Measurements from ENCODE around the gene DEFB132.

The DEFB132 gene

GRCh38 chr20:297925-298775 lies 40.6 kb downstream of the DEFB132 start:
- CTCF ChIA-PET: no interaction called here
- DNase-seq (ENCODE audit: extremely low spot score): peak; percentile 28
- no peak for TF ChIP-seq TARDBP (IDR thresholded peaks at IDR 0.05)
- no peak for TF ChIP-seq SP1 (IDR thresholded peaks at IDR 0.05)
- TF ChIP-seq FOXK2 (IDR thresholded peaks at IDR 0.05): no peak
- no peak for TF ChIP-seq NFRKB (IDR thresholded peaks at IDR 0.05)
- no peak for TF ChIP-seq PKNOX1 (IDR thresholded peaks at IDR 0.05)
- no peak for TF ChIP-seq BHLHE40 (IDR thresholded peaks at IDR 0.05; ENCODE audit: borderline replicate concordance)
- no peak for TF ChIP-seq FOXA1 (IDR thresholded peaks at IDR 0.05)
- no peak; the same call in 1 of the 2 replicates for TF ChIP-seq L3MBTL2 (conservative IDR thresholded peaks at IDR 0.05)
- POLR2A ChIA-PET: interaction anchor here (0.9 to 4.2 kb wide), 8 partner anchors 10 to 54 kb away, joined by 3 to 73 read pairs (median 4); partner anchors contain the start of gene SOX12

- DNase-seq (ENCODE audit: extremely low spot score): no peak
- CTCF ChIA-PET: interaction anchor here (3.1 kb wide), 1 partner anchor 32 kb away, joined by 8 read pairs; no protein-coding TSS in a partner anchor
- POLR2A ChIA-PET: interaction anchor here (1.0 to 4.2 kb wide), 8 partner anchors 10 to 55 kb away, joined by 3 to 73 read pairs (median 4); partner anchors contain the start of gene SOX12
- TF ChIP-seq HDGF (IDR thresholded peaks at IDR 0.05; ENCODE audit: borderline replicate concordance) (no peak), NFRKB (IDR thresholded peaks at IDR 0.05) (no peak), L3MBTL2 (conservative IDR thresholded peaks at IDR 0.05) (no peak; the same call in 1 of the 2 replicates), PKNOX1 (IDR thresholded peaks at IDR 0.05) (no peak), LEF1 (IDR thresholded peaks at IDR 0.05; ENCODE audit: borderline replicate concordance) (no peak), SP1 (IDR thresholded peaks at IDR 0.05) (no peak), FOXK2 (IDR thresholded peaks at IDR 0.05) (no peak), BHLHE40 (IDR thresholded peaks at IDR 0.05; ENCODE audit: borderline replicate concordance) (no peak), ARNT (IDR thresholded peaks at IDR 0.05) (no peak), FOXA1 (IDR thresholded peaks at IDR 0.05) (no peak), FOXM1 (IDR thresholded peaks at IDR 0.05; ENCODE audit: borderline replicate concordance) (no peak), CTBP1 (IDR thresholded peaks at IDR 0.05; ENCODE audit: borderline replicate concordance) (no peak), SUZ12 (IDR thresholded peaks at IDR 0.05) (no peak), ELF4 (IDR thresholded peaks at IDR 0.05) (no peak), TARDBP (IDR thresholded peaks at IDR 0.05) (no peak), ZNF384 (IDR thresholded peaks at IDR 0.05) (no peak)
These were observed 41.4 kb downstream of the DEFB132 start for GRCh38 chr20:298776-299391.

- TF ChIP-seq ZNF384 (IDR thresholded peaks at IDR 0.05) (no peak), SUZ12 (IDR thresholded peaks at IDR 0.05) (no peak), FOXK2 (IDR thresholded peaks at IDR 0.05) (no peak), NFRKB (IDR thresholded peaks at IDR 0.05) (no peak), BHLHE40 (IDR thresholded peaks at IDR 0.05; ENCODE audit: borderline replicate concordance) (no peak), ARNT (IDR thresholded peaks at IDR 0.05) (no peak), CTBP1 (IDR thresholded peaks at IDR 0.05; ENCODE audit: borderline replicate concordance) (no peak), SP1 (IDR thresholded peaks at IDR 0.05) (no peak), FOXA1 (IDR thresholded peaks at IDR 0.05) (no peak), HDGF (IDR thresholded peaks at IDR 0.05; ENCODE audit: borderline replicate concordance) (no peak), FOXM1 (IDR thresholded peaks at IDR 0.05; ENCODE audit: borderline replicate concordance) (no peak), L3MBTL2 (conservative IDR thresholded peaks at IDR 0.05) (no peak), PKNOX1 (IDR thresholded peaks at IDR 0.05) (no peak), TARDBP (IDR thresholded peaks at IDR 0.05) (no peak), ELF4 (IDR thresholded peaks at IDR 0.05) (no peak), LEF1 (IDR thresholded peaks at IDR 0.05; ENCODE audit: borderline replicate concordance) (no peak)
- ChIA-PET POLR2A (interaction anchor here (0.9 to 4.2 kb wide), 5 partner anchors 15 to 34 kb away, joined by 3 to 73 read pairs (median 6); partner anchors contain the start of gene SOX12), CTCF (interaction anchor here (3.1 kb wide), 1 partner anchor 30 kb away, joined by 8 read pairs; no protein-coding TSS in a partner anchor)
- no peak for DNase-seq (ENCODE audit: extremely low spot score)
These were observed 42.9 kb downstream of the DEFB132 start for GRCh38 chr20:300345-300990.

- ChIA-PET POLR2A (interaction anchor here (1.0 to 4.2 kb wide), 2 partner anchors 21 to 32 kb away, joined by 3 to 73 read pairs; partner anchors contain the start of gene SOX12), CTCF (interaction anchor here (0.6 to 3.1 kb wide), 2 partner anchors 10 to 28 kb away, joined by 3 to 8 read pairs; no protein-coding TSS in a partner anchor)
- no peak for DNase-seq (ENCODE audit: extremely low spot score)
- no peak for TF ChIP-seq ZNF384 (IDR thresholded peaks at IDR 0.05)
- no peak for TF ChIP-seq L3MBTL2 (conservative IDR thresholded peaks at IDR 0.05)
- no peak for TF ChIP-seq CTBP1 (IDR thresholded peaks at IDR 0.05; ENCODE audit: borderline replicate concordance)
- TF ChIP-seq ELF4 (IDR thresholded peaks at IDR 0.05): no peak
- TF ChIP-seq FOXM1 (IDR thresholded peaks at IDR 0.05; ENCODE audit: borderline replicate concordance): no peak
- TF ChIP-seq SP1 (IDR thresholded peaks at IDR 0.05): no peak
- TF ChIP-seq HDGF (IDR thresholded peaks at IDR 0.05; ENCODE audit: borderline replicate concordance): no peak
- no peak for TF ChIP-seq LEF1 (IDR thresholded peaks at IDR 0.05; ENCODE audit: borderline replicate concordance)
- no peak for TF ChIP-seq BHLHE40 (IDR thresholded peaks at IDR 0.05; ENCODE audit: borderline replicate concordance)
- TF ChIP-seq TARDBP (IDR thresholded peaks at IDR 0.05): no peak
- no peak for TF ChIP-seq SUZ12 (IDR thresholded peaks at IDR 0.05)
- no peak for TF ChIP-seq FOXA1 (IDR thresholded peaks at IDR 0.05)
- TF ChIP-seq ARNT (IDR thresholded peaks at IDR 0.05): no peak
- no peak for TF ChIP-seq PKNOX1 (IDR thresholded peaks at IDR 0.05)
- TF ChIP-seq NFRKB (IDR thresholded peaks at IDR 0.05): no peak
- no peak for TF ChIP-seq FOXK2 (IDR thresholded peaks at IDR 0.05)
These were observed 44.6 kb downstream of the DEFB132 start for GRCh38 chr20:301886-302848.

All from HEK293T (cell line).